Thoracic aorta (tissue), 2 donors: ENCODE data around the gene TRNP1. TPM values are rescaled to one million over a fixed set of nuclear protein-coding genes. Genes with fewer than 3 reads are reported as not detected.

ENCODE experiments used
- ATAC-seq: fragments of 150-250 bp; one replicate; pipeline ENCODE4 v1.8.0; 2017; ENCODE audit warnings: low read depth; ENCODE audit not compliant: insufficient number of reproducible peaks, low FRiP score
- DNase-seq: peaks from one replicate; pipeline ENCODE4 v3.0.0-alpha.2; 2020; ENCODE audit warnings: low spot score
- H3K27ac ChIP-seq, 2 donors: fragments of 200-600 bp; sonication (generic); 1 replicate in 1 of 2; 2 replicates in 1 of 2; pipeline ENCODE4 v1.5.1; 2016; ENCODE audit warnings: mild to moderate bottlenecking in 2 of 2, moderate library complexity in 2 of 2
- H3K27me3 ChIP-seq: fragments of 200-600 bp; sonication (generic); replicated peaks from 2 replicates; pipeline ENCODE4 v1.6.0; 2016; ENCODE audit warnings: mild to moderate bottlenecking; ENCODE audit not compliant: insufficient read depth
- H3K36me3 ChIP-seq: fragments of 200-600 bp; sonication (generic); one replicate; pipeline ENCODE4 v1.5.1; 2016
- H3K4me1 ChIP-seq, 2 donors: fragments of 200-600 bp; sonication (generic); 1 replicate in 1 of 2; 2 replicates in 1 of 2; pipeline versions ENCODE4 v1.5.1 to v1.6.0; 2016; ENCODE audit warnings: low read depth in 2 of 2, mild to moderate bottlenecking in 1 of 2; ENCODE audit not compliant: control insufficient read depth in 1 of 2
- H3K4me3 ChIP-seq: fragments of 200-600 bp; sonication (generic); 2 replicates; pipeline ENCODE4 v1.5.1; 2016; ENCODE audit warnings: mild to moderate bottlenecking
- H3K9me3 ChIP-seq: fragments of 200-600 bp; sonication (generic); 2 replicates; pipeline ENCODE4 v1.5.1; 2016
- total RNA-seq, 2 donors: library from RNA; depleted of rRNA; stranded (reverse); fragments of >200 nt; gene quantifications; one replicate each; pipeline versions ENCODE4 v1.1.0 to v1.2.3, GENCODE V29; 2016
- TF ChIP-seq, protein P1 (sequence below): fragments of 200-600 bp; sonication (generic); IDR thresholded peaks from one replicate; pipeline ENCODE4 v1.5.1; 2019; ENCODE audit warnings: antibody characterized with exemption

Gene TRNP1
- total RNA-seq, 2 donors from 2014 or later = 26.4 to 34.9 TPM

DNA sequence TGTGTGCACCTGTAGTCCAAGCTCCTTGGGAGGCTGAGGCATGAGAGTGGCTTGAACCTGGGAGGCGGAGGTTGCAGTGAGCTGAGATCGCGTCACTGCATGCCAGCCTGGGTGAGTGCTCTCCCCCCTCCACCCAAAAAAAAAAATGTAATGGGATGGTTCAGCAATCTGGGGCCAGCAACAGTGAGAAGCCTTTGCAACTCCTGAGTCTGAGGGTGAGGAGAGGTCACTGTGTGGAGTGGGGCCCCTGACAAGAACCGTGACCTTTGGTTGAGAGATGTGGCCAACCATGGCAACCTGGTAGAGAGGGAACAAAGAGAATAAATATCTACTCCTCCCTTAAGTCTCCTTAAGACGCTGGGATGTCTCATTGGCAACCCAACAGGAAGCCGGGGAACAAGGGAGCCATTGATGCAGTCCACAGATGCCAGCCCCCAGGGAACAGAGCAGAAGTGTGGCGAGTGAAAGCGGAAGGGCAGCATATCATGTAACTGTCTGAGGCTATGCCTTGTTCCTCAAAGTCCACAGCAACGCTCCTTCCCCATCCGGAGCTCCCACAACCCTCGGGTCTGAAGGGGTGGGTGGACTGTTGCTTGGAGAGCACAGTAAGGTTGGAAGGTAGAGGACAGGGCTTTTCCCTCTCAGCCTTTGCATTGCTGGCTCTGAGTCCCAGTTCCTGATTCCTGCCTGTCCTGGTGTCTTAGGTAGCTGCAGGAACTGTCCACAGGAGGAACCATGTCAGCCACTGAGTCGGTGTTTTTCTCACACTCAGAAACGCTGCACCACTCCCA lies 8.3 kb downstream of the TRNP1 start:
- DNase-seq (no peak), ATAC-seq (no peak)
- no peaks in the 10 kb centered on the region for H3K27me3 ChIP-seq
- H3K9me3 ChIP-seq = no peaks in the 10 kb centered on the region
- peak overlapping the region; percentile 91 to 93 for H3K27ac ChIP-seq
- H3K4me3 ChIP-seq = no peak overlapping the region
- peaks cover 17% of the 10 kb centered on the region for H3K36me3 ChIP-seq
- TF ChIP-seq, protein P1, sequence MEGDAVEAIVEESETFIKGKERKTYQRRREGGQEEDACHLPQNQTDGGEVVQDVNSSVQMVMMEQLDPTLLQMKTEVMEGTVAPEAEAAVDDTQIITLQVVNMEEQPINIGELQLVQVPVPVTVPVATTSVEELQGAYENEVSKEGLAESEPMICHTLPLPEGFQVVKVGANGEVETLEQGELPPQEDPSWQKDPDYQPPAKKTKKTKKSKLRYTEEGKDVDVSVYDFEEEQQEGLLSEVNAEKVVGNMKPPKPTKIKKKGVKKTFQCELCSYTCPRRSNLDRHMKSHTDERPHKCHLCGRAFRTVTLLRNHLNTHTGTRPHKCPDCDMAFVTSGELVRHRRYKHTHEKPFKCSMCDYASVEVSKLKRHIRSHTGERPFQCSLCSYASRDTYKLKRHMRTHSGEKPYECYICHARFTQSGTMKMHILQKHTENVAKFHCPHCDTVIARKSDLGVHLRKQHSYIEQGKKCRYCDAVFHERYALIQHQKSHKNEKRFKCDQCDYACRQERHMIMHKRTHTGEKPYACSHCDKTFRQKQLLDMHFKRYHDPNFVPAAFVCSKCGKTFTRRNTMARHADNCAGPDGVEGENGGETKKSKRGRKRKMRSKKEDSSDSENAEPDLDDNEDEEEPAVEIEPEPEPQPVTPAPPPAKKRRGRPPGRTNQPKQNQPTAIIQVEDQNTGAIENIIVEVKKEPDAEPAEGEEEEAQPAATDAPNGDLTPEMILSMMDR = no peak
- H3K4me1 ChIP-seq = peaks cover 40 to 89% of the 10 kb centered on the region in 2 donors

GRCh38 chr1:27003745-27004470 lies 10.4 kb downstream of the TRNP1 start:
- H3K9me3 ChIP-seq = no peaks in the 10 kb centered on the region
- H3K4me3 ChIP-seq = no peak overlapping the region
- H3K4me1 ChIP-seq = peaks cover 32 to 89% of the 10 kb centered on the region in 2 donors
- peaks cover 17% of the 10 kb centered on the region for H3K36me3 ChIP-seq
- no peaks in the 10 kb centered on the region for H3K27me3 ChIP-seq
- ATAC-seq (no peak), DNase-seq (no peak)
- H3K27ac ChIP-seq = peak overlapping the region; percentile 35 to 52
- TF ChIP-seq, protein P1 = no peak

GRCh38 chr1:27004471-27005165 lies 11.1 kb downstream of the TRNP1 start:
- Histone ChIP-seq H3K9me3 (no peaks in the 10 kb centered on the region), H3K4me1 (peaks cover 32 to 90% of the 10 kb centered on the region in 2 donors), H3K27me3 (no peaks in the 10 kb centered on the region), H3K4me3 (no peak overlapping the region), H3K36me3 (peaks cover 17% of the 10 kb centered on the region), H3K27ac (peak overlapping the region; percentile 35 to 52)
- DNase-seq (no peak), ATAC-seq (no peak)
- TF ChIP-seq, protein P1 = no peak

DNA sequence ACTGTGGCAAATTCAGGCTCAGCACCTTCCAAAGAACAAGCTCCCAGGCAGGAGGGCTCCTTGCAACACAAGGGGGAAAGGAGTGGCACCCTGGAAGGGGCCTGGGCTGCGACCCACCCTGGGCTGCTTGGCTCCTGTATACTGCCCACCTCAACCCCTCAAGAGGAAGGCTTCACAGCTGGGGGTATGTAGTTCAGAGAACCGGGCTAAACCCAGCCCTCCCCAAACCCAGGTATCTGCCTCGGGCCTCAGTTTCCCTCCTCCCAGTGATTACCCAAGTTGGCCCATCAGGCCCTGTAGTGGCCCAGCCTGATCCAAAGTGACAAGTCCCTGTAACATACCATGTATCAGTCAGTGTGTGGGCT lies 11.7 kb downstream of the TRNP1 start:
- Histone ChIP-seq H3K9me3 (no peaks in the 10 kb centered on the region), H3K27me3 (no peaks in the 10 kb centered on the region), H3K4me1 (peaks cover 29 to 90% of the 10 kb centered on the region in 2 donors), H3K27ac (peak overlapping the region in 1 of 2 donors; percentile 35), H3K36me3 (peaks cover 17% of the 10 kb centered on the region), H3K4me3 (no peak overlapping the region)
- DNase-seq (no peak), ATAC-seq (no peak)
- TF ChIP-seq, protein P1 = no peak
